ENCODE data around the gene TMEM267.

DNA sequence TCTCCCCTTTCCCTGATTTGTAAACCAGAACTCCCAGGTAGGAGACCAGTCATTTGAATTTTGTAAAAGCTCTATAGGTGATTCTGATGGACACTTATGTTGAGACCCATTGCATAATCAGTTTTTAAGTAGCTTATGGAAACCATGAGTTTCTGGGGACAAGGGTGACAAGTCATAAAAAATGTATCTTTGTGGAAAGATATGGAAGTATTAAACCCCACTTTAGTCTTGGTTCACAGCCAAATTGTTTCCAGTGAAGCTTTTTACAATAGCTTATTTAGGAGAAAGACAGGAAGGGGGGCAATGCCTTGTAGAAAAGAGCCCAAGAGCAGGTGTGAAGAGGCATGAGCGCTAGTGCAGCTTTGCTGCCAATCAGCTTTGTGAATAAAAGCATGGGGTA, 71.0 kb downstream of the TMEM267 start:
- TF ChIP-seq, protein P1, sequence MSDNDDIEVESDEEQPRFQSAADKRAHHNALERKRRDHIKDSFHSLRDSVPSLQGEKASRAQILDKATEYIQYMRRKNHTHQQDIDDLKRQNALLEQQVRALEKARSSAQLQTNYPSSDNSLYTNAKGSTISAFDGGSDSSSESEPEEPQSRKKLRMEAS (CRISPR knock-in tag; IDR thresholded peaks at IDR 0.05): no peak
- TF ChIP-seq TEAD4 (CRISPR knock-in tag; IDR thresholded peaks at IDR 0.05): no peak
- TF ChIP-seq CTCF (IDR thresholded peaks at IDR 0.05): no peak
- TF ChIP-seq, protein P2, sequence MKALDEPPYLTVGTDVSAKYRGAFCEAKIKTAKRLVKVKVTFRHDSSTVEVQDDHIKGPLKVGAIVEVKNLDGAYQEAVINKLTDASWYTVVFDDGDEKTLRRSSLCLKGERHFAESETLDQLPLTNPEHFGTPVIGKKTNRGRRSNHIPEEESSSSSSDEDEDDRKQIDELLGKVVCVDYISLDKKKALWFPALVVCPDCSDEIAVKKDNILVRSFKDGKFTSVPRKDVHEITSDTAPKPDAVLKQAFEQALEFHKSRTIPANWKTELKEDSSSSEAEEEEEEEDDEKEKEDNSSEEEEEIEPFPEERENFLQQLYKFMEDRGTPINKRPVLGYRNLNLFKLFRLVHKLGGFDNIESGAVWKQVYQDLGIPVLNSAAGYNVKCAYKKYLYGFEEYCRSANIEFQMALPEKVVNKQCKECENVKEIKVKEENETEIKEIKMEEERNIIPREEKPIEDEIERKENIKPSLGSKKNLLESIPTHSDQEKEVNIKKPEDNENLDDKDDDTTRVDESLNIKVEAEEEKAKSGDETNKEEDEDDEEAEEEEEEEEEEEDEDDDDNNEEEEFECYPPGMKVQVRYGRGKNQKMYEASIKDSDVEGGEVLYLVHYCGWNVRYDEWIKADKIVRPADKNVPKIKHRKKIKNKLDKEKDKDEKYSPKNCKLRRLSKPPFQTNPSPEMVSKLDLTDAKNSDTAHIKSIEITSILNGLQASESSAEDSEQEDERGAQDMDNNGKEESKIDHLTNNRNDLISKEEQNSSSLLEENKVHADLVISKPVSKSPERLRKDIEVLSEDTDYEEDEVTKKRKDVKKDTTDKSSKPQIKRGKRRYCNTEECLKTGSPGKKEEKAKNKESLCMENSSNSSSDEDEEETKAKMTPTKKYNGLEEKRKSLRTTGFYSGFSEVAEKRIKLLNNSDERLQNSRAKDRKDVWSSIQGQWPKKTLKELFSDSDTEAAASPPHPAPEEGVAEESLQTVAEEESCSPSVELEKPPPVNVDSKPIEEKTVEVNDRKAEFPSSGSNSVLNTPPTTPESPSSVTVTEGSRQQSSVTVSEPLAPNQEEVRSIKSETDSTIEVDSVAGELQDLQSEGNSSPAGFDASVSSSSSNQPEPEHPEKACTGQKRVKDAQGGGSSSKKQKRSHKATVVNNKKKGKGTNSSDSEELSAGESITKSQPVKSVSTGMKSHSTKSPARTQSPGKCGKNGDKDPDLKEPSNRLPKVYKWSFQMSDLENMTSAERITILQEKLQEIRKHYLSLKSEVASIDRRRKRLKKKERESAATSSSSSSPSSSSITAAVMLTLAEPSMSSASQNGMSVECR (CRISPR knock-in tag; IDR thresholded peaks at IDR 0.05; ENCODE audit: borderline replicate concordance): no peak
- no peak for TF ChIP-seq GABPB1 (CRISPR knock-in tag; IDR thresholded peaks at IDR 0.05)

Data from WTC11 (cell line).